NT2/D1 (cell line): ENCODE data around the gene KLRC3.

Experiments used
- SUZ12 ChIP-seq: IDR thresholded peaks from 2 replicates; pipeline ENCODE4 v1.6.1; 2011; ENCODE audit not compliant: insufficient read length, insufficient read depth; ENCODE audit errors: extremely low read depth
- YY1 ChIP-seq: IDR thresholded peaks from 2 replicates; pipeline ENCODE4 v1.6.1; 2011; ENCODE audit not compliant: insufficient read length, insufficient read depth

- TF ChIP-seq YY1: no peak
- TF ChIP-seq SUZ12: no peak
These were observed 27.8 kb upstream of the KLRC3 start for GRCh38 chr12:10448236-10448635.
